GM12874 (cell line): ENCODE measurements around the gene CEND1.
A peak's percentile ranks its signal among the peaks of the same experiment; 100 is the strongest.

Source experiments
- CTCF ChIP-seq: IDR thresholded peaks from 2 replicates; pipeline ENCODE4 v1.5.1; 2011; ENCODE audit warnings: low read depth, mild to moderate bottlenecking, control low read depth, low read length, moderate library complexity; ENCODE audit not compliant: insufficient read depth

The CEND1 gene

GRCh38 chr11:830295-831117 is 40.6 kb upstream of the CEND1 start:
- no peak for TF ChIP-seq CTCF

- no peak for TF ChIP-seq CTCF
These were observed 40.0 kb upstream of the CEND1 start for GRCh38 chr11:829847-830294.

DNA sequence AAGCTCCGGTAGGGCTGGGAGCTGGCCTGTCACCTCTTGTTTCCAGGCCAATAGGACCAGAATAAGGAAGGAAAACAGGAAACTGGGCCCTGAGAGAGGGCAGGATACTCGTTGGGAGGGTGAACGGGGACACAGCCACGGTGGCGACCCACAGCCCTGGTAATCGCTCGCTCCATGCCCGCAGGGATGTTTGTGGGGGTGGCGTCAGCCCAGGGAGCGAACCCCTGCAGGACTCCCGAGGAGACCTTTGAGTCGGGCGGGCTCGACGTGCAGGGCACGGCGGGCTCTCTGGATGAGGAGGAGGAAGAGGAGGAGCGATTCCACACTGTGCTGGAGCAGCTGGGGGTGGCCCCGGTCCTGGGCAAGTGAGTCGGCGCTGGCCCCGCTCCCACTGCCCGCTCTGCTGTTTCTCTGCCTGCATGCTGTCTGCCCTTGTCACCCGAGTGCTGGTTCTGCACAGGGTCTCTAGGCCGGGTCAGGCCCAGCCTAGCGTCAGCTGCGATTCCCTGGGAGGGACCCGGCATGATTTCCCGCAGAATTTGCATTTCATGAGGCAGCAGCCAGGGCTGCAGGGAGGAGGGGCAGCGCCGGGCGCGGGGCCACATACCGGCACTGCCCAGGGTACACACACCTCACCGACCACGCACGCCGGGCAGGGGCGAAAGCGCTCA is 39.4 kb upstream of the CEND1 start:
- TF ChIP-seq CTCF = no peak

DNA sequence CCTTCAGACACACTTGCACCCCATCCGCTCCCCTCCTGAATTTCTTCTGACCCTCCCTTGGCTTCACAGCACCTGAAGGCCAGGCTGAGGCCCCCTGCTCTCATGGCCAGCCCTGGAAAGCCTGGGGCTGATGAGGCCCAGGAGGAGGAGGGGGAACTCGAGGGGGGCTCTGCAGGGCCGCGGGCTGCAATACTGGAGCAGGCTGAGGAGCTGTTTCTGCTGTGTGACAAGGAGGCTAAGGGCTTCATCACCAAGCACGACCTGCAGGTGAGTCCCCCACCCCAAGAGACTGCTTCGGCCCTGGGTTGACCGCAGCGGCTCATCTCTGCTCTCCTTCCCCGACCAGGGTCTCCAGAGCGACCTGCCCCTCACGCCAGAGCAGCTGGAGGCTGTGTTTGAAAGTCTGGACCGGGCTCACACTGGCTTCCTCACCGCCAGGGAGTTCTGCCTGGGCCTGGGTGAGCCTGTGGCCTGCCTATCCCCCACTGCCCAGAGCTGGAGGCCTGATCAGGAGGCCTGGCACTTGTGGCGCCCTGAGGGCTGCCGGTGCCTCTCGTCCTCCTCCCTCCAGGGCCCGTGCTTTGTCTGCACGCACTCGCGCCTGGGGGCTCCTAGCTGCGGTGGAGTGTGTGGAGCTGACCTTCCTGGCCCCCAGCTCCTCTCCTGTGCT is 38.8 kb upstream of the CEND1 start:
- TF ChIP-seq CTCF = no peak

- no peak for TF ChIP-seq CTCF
These were observed 38.0 kb upstream of the CEND1 start, which contains the start of gene CRACR2B for GRCh38 chr11:827897-828192. Gene CRACR2B (plus strand): TSS chr11:827919. CDS start chr11:828608, 689 bp downstream.

- TF ChIP-seq CTCF = 0 out of 2 replicates have a peak, but pooled peaks have one; percentile 1
These were observed 37.4 kb upstream of the CEND1 start for GRCh38 chr11:827146-827896.

DNA sequence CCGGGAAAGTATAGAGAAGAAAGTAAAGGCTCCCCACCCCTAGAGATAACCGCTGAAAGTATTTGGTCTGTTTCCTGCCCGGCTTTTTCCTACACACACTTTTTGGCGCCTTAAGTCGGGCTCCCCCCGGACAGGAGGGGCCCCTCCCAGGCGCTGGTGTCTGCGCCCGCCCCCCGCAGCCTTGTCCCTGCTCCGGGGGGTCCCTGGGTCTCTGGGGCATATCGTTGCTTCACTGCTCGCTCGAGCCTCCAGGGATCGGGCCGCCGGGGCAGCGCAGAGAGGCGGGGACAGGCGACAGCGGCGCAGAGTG is 36.9 kb upstream of the CEND1 start:
- TF ChIP-seq CTCF = no peak
